Gastrocnemius medialis (tissue), 4 donors: ENCODE data around the gene BCAN. TPM values are rescaled to one million over a fixed set of nuclear protein-coding genes. Genes with fewer than 3 reads are reported as not detected.
A peak's percentile ranks its signal among the peaks of the same experiment; 100 is the strongest.

ENCODE experiments used
- ATAC-seq, 2 donors: fragments of 150-250 bp; one replicate each; pipeline ENCODE4 v1.9.1; 2016
- DNase-seq, 2 donors: peaks; one replicate each; pipeline ENCODE4 v3.0.0-alpha.2; 2019
- H3K27ac ChIP-seq, 4 donors: fragments of 200-600 bp; sonication (generic); 1 replicate in 1 of 4; 2 replicates in 3 of 4; pipeline ENCODE4 v1.5.1; 2016 to 2018; ENCODE audit warnings: mild to moderate bottlenecking in 2 of 4, moderate library complexity in 1 of 4
- H3K27me3 ChIP-seq, 3 donors: fragments of 200-600 bp; sonication (generic) in 2 of 3; 1 replicate in 1 of 3; 2 replicates in 2 of 3; pipeline versions ENCODE4 v1.5.1 to v1.6.0; 2016 to 2019; ENCODE audit warnings: mild to moderate bottlenecking in 1 of 3, moderate library complexity in 1 of 3
- H3K36me3 ChIP-seq, 2 donors: fragments of 200-600 bp; sonication (generic) in 1 of 2; one replicate each; pipeline ENCODE4 v1.5.1; 2017 to 2018
- H3K4me1 ChIP-seq, 2 donors: fragments of 200-600 bp; sonication (generic) in 1 of 2; one replicate each; pipeline ENCODE4 v1.5.1; 2016 to 2017; ENCODE audit warnings: mild to moderate bottlenecking in 2 of 2
- H3K4me3 ChIP-seq, 4 donors: fragments of 200-600 bp; sonication (generic) in 3 of 4; 1 replicate in 1 of 4; 2 replicates in 3 of 4; pipeline ENCODE4 v1.5.1; 2016 to 2019; ENCODE audit warnings: mild to moderate bottlenecking in 2 of 4
- H3K9me3 ChIP-seq, 3 donors: fragments of 200-600 bp; sonication (generic) in 2 of 3; 1 replicate in 1 of 3; 2 replicates in 2 of 3; pipeline ENCODE4 v1.5.1; 2016 to 2019
- CTCF ChIP-seq, 5 experiments: fragments of 450-650 bp in 3 of 5; fragments of 200-600 bp in 2 of 5; sonication (generic) in 2 of 5; IDR thresholded peaks in 4 of 5; conservative IDR thresholded peaks in 1 of 5; 1 replicate in 4 of 5; 2 replicates in 1 of 5; pipeline ENCODE4 v1.5.1; 2016 to 2019; ENCODE audit warnings: antibody characterized with exemption in 5 of 5, mild to moderate bottlenecking in 3 of 5, moderate library complexity in 3 of 5
- POLR2A ChIP-seq, 2 donors: fragments of 450-650 bp; IDR thresholded peaks; one replicate each; pipeline ENCODE4 v1.6.1; 2017; ENCODE audit warnings: antibody characterized with exemption in 2 of 2, mild to moderate bottlenecking in 2 of 2, moderate library complexity in 2 of 2
- in situ Hi-C, 4 donors: fragments of 200-750 bp; cut with MboI; loops; one replicate each; pipeline versions ENCODE4 v1.15.0 to v1.8.0; 2017; ENCODE audit warnings: low sequenced_read_pairs in 4 of 4
- intact Hi-C: fragments of 100-400 bp; cut with DNase I; formaldehyde crosslinking; loops from one replicate; pipeline ENCODE4 v1.15.1; 2023; ENCODE audit warnings: low total_unique reads
- total RNA-seq, 4 donors: library from RNA; depleted of rRNA; stranded (reverse); fragments of >200 nt; gene quantifications; one replicate each; pipeline versions ENCODE4 v1.1.0 to v1.2.3, GENCODE V29; 2016

The BCAN gene
- total RNA-seq, 4 donors from 2014 or later = 0.26 to 0.29 TPM; not detected in 2

DNA sequence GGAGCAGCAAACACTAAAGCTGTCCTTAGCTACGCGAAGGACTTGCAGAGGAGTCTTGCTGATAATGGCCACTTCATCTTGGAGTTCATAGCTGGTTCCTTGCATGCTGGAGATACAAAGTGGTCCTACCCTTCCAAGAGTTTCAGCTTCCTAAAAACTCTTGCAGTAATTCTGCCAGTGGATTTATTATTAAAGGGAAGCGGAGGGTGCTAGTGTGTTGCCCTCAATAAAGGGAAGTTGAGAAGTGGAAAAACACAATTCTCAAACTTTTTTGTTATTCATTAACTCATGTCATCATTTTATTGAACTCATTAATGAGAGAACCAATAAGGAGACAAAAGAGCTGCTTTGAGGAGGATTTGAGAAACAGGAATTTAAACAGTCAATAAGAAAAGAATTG lies 29.3 kb upstream of the BCAN start:
- no peaks in the 10 kb centered on the region for H3K9me3 ChIP-seq
- peaks cover 0 to 7% of the 10 kb centered on the region in 2 donors for H3K4me1 ChIP-seq
- TF ChIP-seq CTCF (IDR thresholded peaks at IDR 0.05 in 4 of 5, conservative IDR thresholded peaks at IDR 0.05 in 1 of 5) = no peak
- TF ChIP-seq POLR2A (IDR thresholded peaks at IDR 0.05) = no peak
- ATAC-seq (no peak), DNase-seq (no peak)
- intact Hi-C loops = no loop called here
- H3K4me3 ChIP-seq = no peak overlapping the region
- in situ Hi-C loops = loop anchor here in 1 of 4 donors (10.0 kb wide), 1 partner anchor 228 kb away; no protein-coding TSS in a partner anchor
- H3K27me3 ChIP-seq = no peaks in the 10 kb centered on the region
- H3K27ac ChIP-seq = no peak overlapping the region
- no peaks in the 10 kb centered on the region for H3K36me3 ChIP-seq

GRCh38 chr1:156615946-156616345 lies 26.0 kb upstream of the BCAN start:
- Histone ChIP-seq H3K9me3 (no peaks in the 10 kb centered on the region), H3K36me3 (no peaks in the 10 kb centered on the region), H3K4me1 (peaks cover 0 to 7% of the 10 kb centered on the region in 2 donors), H3K27ac (peak overlapping the region; percentile 45 to 66 (median 56)), H3K27me3 (peaks cover 8 to 11% (median 10%) of the 10 kb centered on the region in 3 donors), H3K4me3 (no peak overlapping the region)
- ATAC-seq = no peak
- intact Hi-C loops = no loop called here
- in situ Hi-C loops = loop anchor here in 1 of 4 donors (10.0 kb wide), 1 partner anchor 231 kb away; no protein-coding TSS in a partner anchor
- no peak for DNase-seq
- TF ChIP-seq POLR2A (IDR thresholded peaks at IDR 0.05) (no peak), CTCF (IDR thresholded peaks at IDR 0.05 in 4 of 5, conservative IDR thresholded peaks at IDR 0.05 in 1 of 5) (no peak)

- in situ Hi-C loops = loop anchor here in 1 of 4 donors (10.0 kb wide), 1 partner anchor 232 kb away; no protein-coding TSS in a partner anchor
- peak; percentile 52 to 64 for ATAC-seq
- no peaks in the 10 kb centered on the region for H3K9me3 ChIP-seq
- H3K27ac ChIP-seq = peak overlapping the region in 3 of 4 donors; percentile 27 to 68 (median 58)
- H3K27me3 ChIP-seq = peaks cover 8 to 14% (median 10%) of the 10 kb centered on the region in 3 donors
- H3K4me3 ChIP-seq = no peak overlapping the region
- H3K36me3 ChIP-seq = no peaks in the 10 kb centered on the region
- TF ChIP-seq POLR2A (IDR thresholded peaks at IDR 0.05) (peak in 1 of 2 donors; percentile 13), CTCF (IDR thresholded peaks at IDR 0.05 in 4 of 5, conservative IDR thresholded peaks at IDR 0.05 in 1 of 5) (peak in 1 of 5 experiments; percentile 10)
- peaks cover 0 to 7% of the 10 kb centered on the region in 2 donors for H3K4me1 ChIP-seq
- peak in 1 of 2 donors; percentile 22 for DNase-seq
- intact Hi-C loops = no loop called here
Observed at GRCh38 chr1:156616463-156616862, 25.5 kb upstream of the BCAN start.

GRCh38 chr1:156618853-156619581 lies 22.9 kb upstream of the BCAN start, which contains the start of gene HAPLN2:
HAPLN2 (plus strand) TSS chr1:156619415; CDS start chr1:156623491, 4,076 bp downstream.
- DNase-seq = no peak
- Histone ChIP-seq H3K27ac (peak within 1 kb of the TSS in 2 of 4 donors; percentile 28 to 47), H3K36me3 (no peaks in the 10 kb centered on the region), H3K4me1 (peaks cover 1 to 9% of the 10 kb centered on the region in 2 donors), H3K4me3 (no peak within 1 kb of the TSS), H3K27me3 (peaks cover 14 to 26% (median 20%) of the 10 kb centered on the region in 3 donors), H3K9me3 (no peaks in the 10 kb centered on the region)
- peak in 1 of 5 experiments; percentile 36 for TF ChIP-seq CTCF (IDR thresholded peaks at IDR 0.05 in 4 of 5, conservative IDR thresholded peaks at IDR 0.05 in 1 of 5)
- TF ChIP-seq POLR2A (IDR thresholded peaks at IDR 0.05) = no peak
- in situ Hi-C loops (loop anchor here in 1 of 4 donors (10.0 kb wide), 1 partner anchor 234 kb away; no protein-coding TSS in a partner anchor), intact Hi-C loops (no loop called here)
- no peak for ATAC-seq
